SK-N-SH treated with all-trans-retinoic acid at 6 μM for 48 hours (cell line): Measurements from ENCODE around the gene FAM151A.

ENCODE experiments used
- ATAC-seq: fragments of 200-7000 bp; cut with Tn5 transposase; 3 replicates; pipeline ENCODE4 v1.9.1; 2020; ENCODE audit warnings: mild to moderate bottlenecking, moderate library complexity
- ARNTL ChIP-seq: fragments of 450-650 bp; formaldehyde crosslinking; IDR thresholded peaks from 2 replicates; pipeline ENCODE4 v1.5.0; 2020; ENCODE audit warnings: low read depth, mild to moderate bottlenecking, moderate library complexity, borderline replicate concordance
- BACH2 ChIP-seq: fragments of 250-450 bp; sonication (Bioruptor Pico); IDR thresholded peaks from 2 replicates; pipeline ENCODE4 v1.9.0; 2021; ENCODE audit warnings: mild to moderate bottlenecking, borderline replicate concordance
- CSDC2 ChIP-seq: fragments of 250-450 bp; sonication (Bioruptor Pico); IDR thresholded peaks from 2 replicates; pipeline ENCODE4 v1.5.0; 2020; ENCODE audit warnings: mild to moderate bottlenecking, moderate library complexity
- ESRRG ChIP-seq: fragments of 250-450 bp; sonication (Bioruptor Pico); IDR thresholded peaks from 2 replicates; pipeline ENCODE4 v1.6.1; 2021; ENCODE audit warnings: mild to moderate bottlenecking
- OSR1 ChIP-seq: fragments of 250-450 bp; sonication (Bioruptor Pico); IDR thresholded peaks from 2 replicates; pipeline ENCODE4 v1.8.0; 2022; ENCODE audit warnings: moderate library complexity, mild to moderate bottlenecking, inconsistent platforms
- RARB ChIP-seq: fragments of 250-450 bp; sonication (Bioruptor Pico); IDR thresholded peaks from 2 replicates; pipeline ENCODE4 v1.8.0; 2021; ENCODE audit warnings: mild to moderate bottlenecking, moderate library complexity
- SNAI2 ChIP-seq: fragments of 250-450 bp; sonication (Bioruptor Pico); IDR thresholded peaks from 2 replicates; pipeline ENCODE4 v1.5.0; 2020; ENCODE audit warnings: mild to moderate bottlenecking, moderate library complexity
- TCF4 ChIP-seq: fragments of 250-450 bp; sonication (Bioruptor Pico); IDR thresholded peaks from 2 replicates; pipeline ENCODE4 v1.8.0; 2021; ENCODE audit warnings: mild to moderate bottlenecking, moderate library complexity, borderline replicate concordance
- TOX ChIP-seq: fragments of 250-450 bp; sonication (Bioruptor Pico); IDR thresholded peaks from 2 replicates; pipeline ENCODE4 v1.8.0; 2021; ENCODE audit warnings: mild to moderate bottlenecking, moderate library complexity, borderline replicate concordance
- ZFP3 ChIP-seq: fragments of 250-450 bp; sonication (Bioruptor Pico); IDR thresholded peaks from 2 replicates; pipeline ENCODE4 v1.5.0; 2020; ENCODE audit warnings: mild to moderate bottlenecking, moderate library complexity
- ZFP30 ChIP-seq: fragments of 450-650 bp; formaldehyde crosslinking; IDR thresholded peaks from 2 replicates; pipeline ENCODE4 v1.5.0; 2022; ENCODE audit warnings: mild to moderate bottlenecking, moderate library complexity
- ZNF565 ChIP-seq: fragments of 450-650 bp; formaldehyde crosslinking; conservative IDR thresholded peaks from 2 replicates; pipeline ENCODE4 v1.5.0; 2020; ENCODE audit warnings: low read depth, mild to moderate bottlenecking, moderate library complexity
- ZNF8 ChIP-seq: fragments of 450-650 bp; formaldehyde crosslinking; IDR thresholded peaks from 2 replicates; pipeline ENCODE4 v1.5.0; 2020; ENCODE audit warnings: mild to moderate bottlenecking, moderate library complexity
- TF ChIP-seq, protein P1 (sequence below): fragments of 250-450 bp; sonication (Bioruptor Pico); IDR thresholded peaks from 2 replicates; pipeline ENCODE4 v1.5.0; 2020; ENCODE audit warnings: mild to moderate bottlenecking, moderate library complexity
- TF ChIP-seq, protein P2 (sequence below): fragments of 250-450 bp; sonication (Bioruptor Pico); IDR thresholded peaks from 2 replicates; pipeline ENCODE4 v1.5.1; 2020; ENCODE audit warnings: low read depth, mild to moderate bottlenecking, moderate library complexity
- TF ChIP-seq, protein P3 (sequence below): fragments of 250-450 bp; sonication (Bioruptor Pico); IDR thresholded peaks from 2 replicates; pipeline ENCODE4 v1.8.0; 2021; ENCODE audit warnings: low read depth, mild to moderate bottlenecking, moderate library complexity, borderline replicate concordance
- TF ChIP-seq, protein P4 (sequence below): fragments of 250-450 bp; sonication (Bioruptor Pico); IDR thresholded peaks from 2 replicates; pipeline ENCODE4 v1.5.1; 2021; ENCODE audit warnings: mild to moderate bottlenecking, moderate library complexity
- TF ChIP-seq, protein P5 (sequence below): fragments of 250-450 bp; sonication (Bioruptor Pico); IDR thresholded peaks from 2 replicates; pipeline ENCODE4 v1.8.0; 2020; ENCODE audit warnings: mild to moderate bottlenecking, moderate library complexity, borderline replicate concordance

FAM151A gene

DNA sequence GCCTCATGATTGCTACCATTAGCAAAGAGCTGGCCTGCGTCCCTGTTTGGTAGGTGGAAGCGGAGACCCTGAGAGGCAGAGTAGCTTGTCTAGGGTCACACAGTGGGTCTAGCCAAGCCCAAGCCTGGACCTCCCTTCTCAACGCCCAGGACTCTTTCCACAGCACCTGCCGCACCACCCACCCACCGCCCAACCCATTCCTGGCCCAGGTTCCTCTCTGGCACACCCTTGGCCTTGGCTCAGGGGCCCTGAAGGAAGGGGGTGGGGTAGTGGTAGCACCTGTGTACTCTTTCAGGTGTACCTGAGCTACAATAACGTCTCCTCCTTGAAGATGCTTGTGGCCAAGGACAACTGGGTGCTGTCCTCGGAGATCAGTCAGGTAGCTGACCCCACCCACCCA lies 19.3 kb downstream of the FAM151A start:
- TF ChIP-seq CSDC2 (no peak), ESRRG (no peak), OSR1 (CRISPR knock-in tag) (no peak), ZFP30 (CRISPR knock-in tag) (no peak), ARNTL (no peak), SNAI2 (no peak), ZNF565 (CRISPR knock-in tag) (no peak), RARB (CRISPR knock-in tag) (no peak), BACH2 (CRISPR knock-in tag) (no peak), TCF4 (CRISPR knock-in tag) (no peak), ZNF8 (CRISPR knock-in tag) (no peak)
- TF ChIP-seq, protein P1, sequence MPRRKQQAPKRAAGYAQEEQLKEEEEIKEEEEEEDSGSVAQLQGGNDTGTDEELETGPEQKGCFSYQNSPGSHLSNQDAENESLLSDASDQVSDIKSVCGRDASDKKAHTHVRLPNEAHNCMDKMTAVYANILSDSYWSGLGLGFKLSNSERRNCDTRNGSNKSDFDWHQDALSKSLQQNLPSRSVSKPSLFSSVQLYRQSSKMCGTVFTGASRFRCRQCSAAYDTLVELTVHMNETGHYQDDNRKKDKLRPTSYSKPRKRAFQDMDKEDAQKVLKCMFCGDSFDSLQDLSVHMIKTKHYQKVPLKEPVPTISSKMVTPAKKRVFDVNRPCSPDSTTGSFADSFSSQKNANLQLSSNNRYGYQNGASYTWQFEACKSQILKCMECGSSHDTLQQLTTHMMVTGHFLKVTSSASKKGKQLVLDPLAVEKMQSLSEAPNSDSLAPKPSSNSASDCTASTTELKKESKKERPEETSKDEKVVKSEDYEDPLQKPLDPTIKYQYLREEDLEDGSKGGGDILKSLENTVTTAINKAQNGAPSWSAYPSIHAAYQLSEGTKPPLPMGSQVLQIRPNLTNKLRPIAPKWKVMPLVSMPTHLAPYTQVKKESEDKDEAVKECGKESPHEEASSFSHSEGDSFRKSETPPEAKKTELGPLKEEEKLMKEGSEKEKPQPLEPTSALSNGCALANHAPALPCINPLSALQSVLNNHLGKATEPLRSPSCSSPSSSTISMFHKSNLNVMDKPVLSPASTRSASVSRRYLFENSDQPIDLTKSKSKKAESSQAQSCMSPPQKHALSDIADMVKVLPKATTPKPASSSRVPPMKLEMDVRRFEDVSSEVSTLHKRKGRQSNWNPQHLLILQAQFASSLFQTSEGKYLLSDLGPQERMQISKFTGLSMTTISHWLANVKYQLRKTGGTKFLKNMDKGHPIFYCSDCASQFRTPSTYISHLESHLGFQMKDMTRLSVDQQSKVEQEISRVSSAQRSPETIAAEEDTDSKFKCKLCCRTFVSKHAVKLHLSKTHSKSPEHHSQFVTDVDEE (CRISPR knock-in tag): no peak
- TF ChIP-seq, protein P2, sequence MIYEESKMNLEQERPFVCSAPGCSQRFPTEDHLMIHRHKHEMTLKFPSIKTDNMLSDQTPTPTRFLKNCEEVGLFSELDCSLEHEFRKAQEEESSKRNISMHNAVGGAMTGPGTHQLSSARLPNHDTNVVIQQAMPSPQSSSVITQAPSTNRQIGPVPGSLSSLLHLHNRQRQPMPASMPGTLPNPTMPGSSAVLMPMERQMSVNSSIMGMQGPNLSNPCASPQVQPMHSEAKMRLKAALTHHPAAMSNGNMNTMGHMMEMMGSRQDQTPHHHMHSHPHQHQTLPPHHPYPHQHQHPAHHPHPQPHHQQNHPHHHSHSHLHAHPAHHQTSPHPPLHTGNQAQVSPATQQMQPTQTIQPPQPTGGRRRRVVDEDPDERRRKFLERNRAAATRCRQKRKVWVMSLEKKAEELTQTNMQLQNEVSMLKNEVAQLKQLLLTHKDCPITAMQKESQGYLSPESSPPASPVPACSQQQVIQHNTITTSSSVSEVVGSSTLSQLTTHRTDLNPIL (CRISPR knock-in tag): no peak
- TF ChIP-seq, protein P3, sequence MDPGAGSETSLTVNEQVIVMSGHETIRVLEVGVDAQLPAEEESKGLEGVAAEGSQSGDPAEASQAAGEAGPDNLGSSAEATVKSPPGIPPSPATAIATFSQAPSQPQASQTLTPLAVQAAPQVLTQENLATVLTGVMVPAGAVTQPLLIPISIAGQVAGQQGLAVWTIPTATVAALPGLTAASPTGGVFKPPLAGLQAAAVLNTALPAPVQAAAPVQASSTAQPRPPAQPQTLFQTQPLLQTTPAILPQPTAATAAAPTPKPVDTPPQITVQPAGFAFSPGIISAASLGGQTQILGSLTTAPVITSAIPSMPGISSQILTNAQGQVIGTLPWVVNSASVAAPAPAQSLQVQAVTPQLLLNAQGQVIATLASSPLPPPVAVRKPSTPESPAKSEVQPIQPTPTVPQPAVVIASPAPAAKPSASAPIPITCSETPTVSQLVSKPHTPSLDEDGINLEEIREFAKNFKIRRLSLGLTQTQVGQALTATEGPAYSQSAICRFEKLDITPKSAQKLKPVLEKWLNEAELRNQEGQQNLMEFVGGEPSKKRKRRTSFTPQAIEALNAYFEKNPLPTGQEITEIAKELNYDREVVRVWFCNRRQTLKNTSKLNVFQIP: no peak
- no peak for ATAC-seq

DNA sequence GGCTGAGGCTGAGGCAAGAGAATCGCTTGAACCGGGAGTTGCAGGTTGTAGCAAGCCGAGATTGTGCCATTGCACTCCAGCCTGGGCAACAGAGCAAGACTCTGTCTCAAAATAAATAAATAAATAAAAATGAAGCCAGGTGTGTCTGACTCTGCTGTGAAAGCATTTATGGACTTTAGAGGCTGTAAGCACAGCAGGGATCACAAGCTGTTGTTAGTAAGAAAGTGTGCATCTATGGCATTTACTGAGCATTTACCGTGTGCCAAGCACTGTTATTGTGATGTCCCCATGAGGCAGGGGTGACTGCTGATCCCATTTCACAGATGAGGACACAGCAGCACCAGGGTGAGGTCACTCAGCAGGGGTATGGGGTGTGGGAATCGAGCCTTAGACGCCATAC lies 20.1 kb downstream of the FAM151A start:
- ATAC-seq: no peak
- no peak for TF ChIP-seq ARNTL

DNA sequence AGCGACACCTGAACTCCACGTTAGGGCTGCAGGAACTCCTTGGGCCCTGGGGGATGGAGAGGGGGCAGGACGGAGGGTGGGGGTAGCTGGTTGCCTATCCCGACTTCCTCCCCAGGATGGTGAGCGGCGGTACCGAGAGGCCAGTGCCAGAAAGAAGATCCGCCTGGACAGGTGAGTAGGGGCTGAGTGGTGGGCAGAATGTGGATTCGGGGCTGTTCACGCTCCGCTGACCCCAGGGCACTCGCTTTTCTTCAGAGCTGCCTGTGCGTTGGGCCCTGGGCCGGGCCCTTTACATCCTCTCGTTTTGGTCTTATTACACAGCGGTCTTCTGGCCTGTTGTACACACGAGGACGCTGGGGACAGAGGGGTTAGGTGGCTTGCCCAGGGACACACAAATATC lies 20.8 kb downstream of the FAM151A start:
- no peak for TF ChIP-seq ZFP3 (CRISPR knock-in tag)
- no peak for TF ChIP-seq TOX
- ATAC-seq: no peak

DNA sequence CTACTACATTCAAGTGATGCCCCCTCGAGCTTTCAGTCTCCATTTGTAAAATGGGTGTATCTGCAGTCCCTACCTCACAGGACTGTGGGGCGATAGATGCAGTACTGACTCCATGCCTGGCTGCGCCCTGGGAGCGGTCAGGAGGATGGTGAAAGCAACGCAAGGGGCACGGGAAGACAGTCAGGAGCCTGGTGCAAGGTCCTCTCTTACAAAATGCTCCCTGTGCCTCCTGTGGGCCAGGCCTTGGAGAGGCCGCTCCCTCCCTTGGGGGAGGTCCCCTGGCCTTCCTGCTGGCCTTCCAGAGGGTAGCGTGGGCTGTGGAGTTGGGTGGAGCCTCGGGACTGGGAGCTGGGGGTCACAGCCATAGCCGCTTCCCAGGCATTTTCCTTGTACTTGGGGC lies 21.6 kb downstream of the FAM151A start:
- TF ChIP-seq, protein P4, sequence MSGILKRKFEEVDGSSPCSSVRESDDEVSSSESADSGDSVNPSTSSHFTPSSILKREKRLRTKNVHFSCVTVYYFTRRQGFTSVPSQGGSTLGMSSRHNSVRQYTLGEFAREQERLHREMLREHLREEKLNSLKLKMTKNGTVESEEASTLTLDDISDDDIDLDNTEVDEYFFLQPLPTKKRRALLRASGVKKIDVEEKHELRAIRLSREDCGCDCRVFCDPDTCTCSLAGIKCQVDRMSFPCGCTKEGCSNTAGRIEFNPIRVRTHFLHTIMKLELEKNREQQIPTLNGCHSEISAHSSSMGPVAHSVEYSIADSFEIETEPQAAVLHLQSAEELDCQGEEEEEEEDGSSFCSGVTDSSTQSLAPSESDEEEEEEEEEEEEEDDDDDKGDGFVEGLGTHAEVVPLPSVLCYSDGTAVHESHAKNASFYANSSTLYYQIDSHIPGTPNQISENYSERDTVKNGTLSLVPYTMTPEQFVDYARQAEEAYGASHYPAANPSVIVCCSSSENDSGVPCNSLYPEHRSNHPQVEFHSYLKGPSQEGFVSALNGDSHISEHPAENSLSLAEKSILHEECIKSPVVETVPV: no peak
- TF ChIP-seq, protein P3: no peak
- TF ChIP-seq, protein P5, sequence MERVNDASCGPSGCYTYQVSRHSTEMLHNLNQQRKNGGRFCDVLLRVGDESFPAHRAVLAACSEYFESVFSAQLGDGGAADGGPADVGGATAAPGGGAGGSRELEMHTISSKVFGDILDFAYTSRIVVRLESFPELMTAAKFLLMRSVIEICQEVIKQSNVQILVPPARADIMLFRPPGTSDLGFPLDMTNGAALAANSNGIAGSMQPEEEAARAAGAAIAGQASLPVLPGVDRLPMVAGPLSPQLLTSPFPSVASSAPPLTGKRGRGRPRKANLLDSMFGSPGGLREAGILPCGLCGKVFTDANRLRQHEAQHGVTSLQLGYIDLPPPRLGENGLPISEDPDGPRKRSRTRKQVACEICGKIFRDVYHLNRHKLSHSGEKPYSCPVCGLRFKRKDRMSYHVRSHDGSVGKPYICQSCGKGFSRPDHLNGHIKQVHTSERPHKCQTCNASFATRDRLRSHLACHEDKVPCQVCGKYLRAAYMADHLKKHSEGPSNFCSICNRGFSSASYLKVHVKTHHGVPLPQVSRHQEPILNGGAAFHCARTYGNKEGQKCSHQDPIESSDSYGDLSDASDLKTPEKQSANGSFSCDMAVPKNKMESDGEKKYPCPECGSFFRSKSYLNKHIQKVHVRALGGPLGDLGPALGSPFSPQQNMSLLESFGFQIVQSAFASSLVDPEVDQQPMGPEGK (CRISPR knock-in tag): no peak
- TF ChIP-seq ZNF8 (CRISPR knock-in tag) (no peak), ZFP30 (CRISPR knock-in tag) (no peak)
- TF ChIP-seq, all 23 proteins: peak for 0
- ATAC-seq: no peak
